GM21515 (cell line): ENCODE data around the gene ZNF593.

Experiments used
- ATAC-seq: cut with Tn5 transposase; IDR thresholded peaks from one replicate; pipeline ENCODE4 v1.9.1; 2021; ENCODE audit not compliant: unreplicated experiment

ZNF593 gene

GRCh38 chr1:26145960-26146294 is 23.8 kb upstream of the ZNF593 start:
- no peak for ATAC-seq

DNA sequence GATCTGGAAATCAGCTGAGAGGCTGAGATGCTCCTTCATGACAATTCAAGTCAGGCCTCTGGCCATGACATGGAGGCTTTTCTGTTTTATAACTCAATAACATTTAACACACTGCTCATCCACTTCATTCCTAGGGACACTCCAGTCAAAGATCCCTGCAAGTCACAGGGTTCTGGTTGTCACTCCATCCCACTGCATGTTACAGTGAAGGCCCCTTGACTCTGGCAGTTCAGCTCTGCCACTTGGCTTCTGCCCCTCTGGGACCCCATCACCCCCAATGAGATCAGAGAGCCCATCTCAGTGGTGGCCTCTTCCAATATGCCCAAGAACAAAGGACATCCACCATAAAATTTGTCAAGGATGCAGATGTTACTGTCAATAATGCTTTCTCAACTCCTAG is 20.8 kb upstream of the ZNF593 start:
- ATAC-seq = no peak

DNA sequence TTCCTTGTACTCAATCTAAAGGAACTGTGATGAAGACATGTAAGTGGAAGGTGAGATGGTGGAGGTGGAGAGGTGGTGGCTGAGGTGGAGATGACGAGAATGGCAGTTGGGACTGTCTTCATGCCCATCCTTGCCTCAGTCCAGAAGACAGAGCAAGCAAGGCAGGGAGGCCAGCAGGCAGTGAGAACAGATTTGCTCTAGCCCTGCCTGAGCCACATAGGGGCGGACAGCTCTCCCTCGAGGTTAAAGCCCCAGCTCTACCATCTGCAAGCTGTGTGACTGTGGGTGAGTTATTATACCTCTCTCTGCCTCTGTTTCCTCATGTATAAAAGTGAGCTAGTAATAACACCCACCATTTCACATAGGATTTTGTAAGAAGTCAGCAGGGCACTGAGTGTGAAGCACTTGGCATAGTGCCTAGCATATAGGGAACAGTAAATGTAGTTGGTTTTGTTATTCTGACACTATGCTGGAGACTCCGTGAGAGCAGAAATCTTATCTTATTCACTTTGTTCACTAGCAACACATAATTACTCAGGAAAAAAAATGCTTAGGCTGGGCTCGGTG is 15.7 kb upstream of the ZNF593 start:
- ATAC-seq = no peak

DNA sequence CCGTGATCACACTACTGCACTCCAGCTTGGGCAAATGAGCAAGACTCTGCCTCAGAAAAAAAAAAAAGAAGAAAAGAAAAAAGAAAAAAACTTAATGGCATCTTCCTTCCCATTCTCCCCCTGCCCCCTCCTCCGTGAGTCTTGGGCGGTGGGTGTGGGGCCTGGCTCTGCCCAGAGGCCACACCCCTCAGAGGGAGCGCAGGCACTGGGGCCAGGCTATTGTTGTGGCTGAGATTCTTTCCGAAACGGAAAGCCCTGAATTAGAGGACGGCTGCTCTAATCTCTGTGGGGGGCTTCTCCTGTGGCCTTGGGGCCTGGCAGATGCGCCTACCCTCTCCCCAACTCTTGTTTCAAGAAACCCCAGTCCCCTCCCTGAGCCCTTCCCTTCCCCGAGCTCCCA is 15.0 kb upstream of the ZNF593 start:
- ATAC-seq = no peak

DNA sequence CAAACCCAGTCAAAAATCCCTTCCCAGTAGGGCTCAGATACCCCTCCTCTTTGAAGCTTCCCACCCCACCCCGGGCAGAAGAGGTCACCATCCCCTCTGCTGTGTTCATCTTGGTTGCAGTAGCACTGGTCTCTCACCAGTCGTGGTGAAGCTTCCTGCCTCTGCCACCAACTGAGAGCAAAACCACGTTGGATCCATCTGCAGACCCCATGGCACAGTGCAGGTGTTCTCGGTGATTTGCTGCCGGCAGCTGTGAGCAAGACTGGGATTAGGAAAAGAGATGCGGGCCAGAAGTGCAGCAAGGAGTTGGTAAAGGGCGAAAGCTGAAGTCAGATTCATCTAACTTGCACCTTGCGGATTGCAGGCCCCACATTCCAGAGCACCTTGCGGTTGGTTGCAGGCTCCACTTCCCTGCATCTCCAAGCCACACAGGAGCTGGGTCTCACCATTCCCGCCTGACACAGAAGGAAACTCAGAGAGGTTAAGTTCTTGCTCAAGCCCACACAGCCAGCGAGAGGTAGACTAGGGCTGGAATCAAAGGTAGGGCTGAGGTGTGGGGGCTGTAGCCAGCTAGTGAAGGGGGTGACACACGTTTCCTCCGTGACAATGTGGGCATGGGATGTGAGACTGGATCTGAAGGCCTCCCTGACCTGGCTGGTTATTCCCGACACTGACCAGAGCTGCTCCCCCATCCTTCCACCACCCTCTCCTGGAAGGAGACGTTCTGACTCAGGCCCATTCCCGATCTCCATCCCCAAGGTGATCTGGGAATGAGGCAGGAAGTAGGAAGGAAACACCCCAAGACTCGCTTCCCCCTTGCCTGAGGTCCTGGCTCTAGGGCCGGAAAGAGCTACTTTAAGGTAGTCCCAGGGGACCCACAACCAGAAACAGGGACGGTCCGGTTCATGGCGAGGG is 14.1 kb upstream of the ZNF593 start:
- no peak for ATAC-seq

DNA sequence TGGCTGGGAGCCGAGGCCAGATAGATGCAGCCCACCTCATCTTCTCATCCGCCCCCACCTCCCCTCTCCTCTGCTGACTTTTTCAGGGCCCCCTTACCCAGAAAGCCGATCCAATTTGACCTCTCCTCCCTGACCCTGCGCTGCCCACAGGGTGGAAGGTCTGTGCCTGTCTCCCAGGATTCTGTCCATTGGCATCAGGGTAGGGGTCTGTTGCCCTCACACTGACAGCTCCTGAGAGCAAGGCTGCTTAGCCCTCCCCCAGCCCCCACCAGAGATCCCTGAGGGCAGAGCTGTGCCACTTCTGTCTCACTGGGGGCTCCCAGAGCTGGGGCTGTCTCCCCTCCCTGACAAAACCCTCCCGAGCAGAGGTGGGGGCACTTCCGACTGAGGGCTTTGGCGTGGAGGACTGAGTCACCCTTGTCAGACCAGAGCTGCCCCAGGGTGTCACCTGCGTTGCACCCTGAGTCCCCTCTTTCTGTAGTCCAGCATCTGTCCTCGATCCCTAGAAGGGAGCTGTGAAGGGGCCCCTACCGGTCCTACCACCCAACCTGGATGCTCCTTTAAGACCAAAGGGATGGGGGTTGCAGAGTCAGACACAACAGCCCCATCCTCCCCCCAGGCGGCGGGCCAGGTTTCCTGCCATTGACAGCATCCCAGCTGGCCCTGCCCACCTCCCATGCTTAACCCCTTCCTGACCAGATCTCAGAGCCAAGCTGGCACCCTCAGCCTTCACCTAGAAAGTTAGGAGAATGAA is 13.2 kb upstream of the ZNF593 start:
- no peak for ATAC-seq

- no peak for ATAC-seq
Measured at GRCh38 chr1:26158271-26158907, 11.3 kb upstream of the ZNF593 start.

GRCh38 chr1:26158908-26159742 is 10.6 kb upstream of the ZNF593 start, which contains the start of gene FAM110D:
TSS of gene FAM110D (plus strand) at chr1:26159079. CDS start at chr1:26161292, 2,213 bp downstream.
- no peak for ATAC-seq

GRCh38 chr1:26159743-26160039 is 10.0 kb upstream of the ZNF593 start:
- no peak for ATAC-seq

- ATAC-seq = no peak
Measured at GRCh38 chr1:26160527-26161414, 8.9 kb upstream of the ZNF593 start.

DNA sequence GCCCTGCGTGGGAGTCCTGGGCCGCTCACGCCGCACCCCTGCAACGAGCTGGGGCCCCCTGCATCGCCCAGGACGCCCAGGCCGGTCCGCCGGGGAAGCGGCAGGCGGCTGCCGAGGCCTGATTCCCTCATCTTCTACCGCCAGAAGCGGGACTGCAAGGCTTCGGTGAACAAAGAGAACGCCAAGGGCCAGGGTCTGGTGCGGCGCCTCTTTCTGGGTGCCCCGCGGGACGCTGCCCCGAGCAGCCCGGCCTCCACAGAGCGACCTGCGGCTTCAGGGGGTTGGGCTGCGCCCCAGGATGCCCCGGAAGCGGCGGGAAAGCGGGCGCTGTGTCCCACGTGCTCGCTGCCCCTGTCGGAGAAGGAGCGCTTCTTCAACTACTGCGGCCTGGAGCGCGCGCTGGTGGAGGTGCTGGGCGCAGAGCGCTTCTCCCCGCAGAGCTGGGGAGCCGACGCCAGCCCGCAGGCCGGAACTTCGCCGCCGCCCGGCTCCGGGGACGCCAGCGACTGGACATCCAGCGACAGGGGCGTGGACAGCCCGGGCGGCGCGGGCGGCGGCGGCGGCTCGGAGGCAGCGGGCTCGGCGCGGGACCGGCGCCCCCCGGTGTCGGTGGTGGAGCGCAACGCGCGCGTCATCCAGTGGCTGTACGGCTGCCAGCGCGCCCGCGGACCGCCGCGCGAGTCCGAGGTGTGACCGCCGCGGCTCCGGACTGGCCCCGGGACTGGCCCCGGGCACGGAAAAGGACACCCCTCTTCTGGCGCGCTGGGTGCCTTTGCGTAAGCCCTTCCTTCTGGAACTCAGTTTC is 8.1 kb upstream of the ZNF593 start:
- ATAC-seq = no peak

- ATAC-seq = no peak
Measured at GRCh38 chr1:26162220-26162709, 7.4 kb upstream of the ZNF593 start.

DNA sequence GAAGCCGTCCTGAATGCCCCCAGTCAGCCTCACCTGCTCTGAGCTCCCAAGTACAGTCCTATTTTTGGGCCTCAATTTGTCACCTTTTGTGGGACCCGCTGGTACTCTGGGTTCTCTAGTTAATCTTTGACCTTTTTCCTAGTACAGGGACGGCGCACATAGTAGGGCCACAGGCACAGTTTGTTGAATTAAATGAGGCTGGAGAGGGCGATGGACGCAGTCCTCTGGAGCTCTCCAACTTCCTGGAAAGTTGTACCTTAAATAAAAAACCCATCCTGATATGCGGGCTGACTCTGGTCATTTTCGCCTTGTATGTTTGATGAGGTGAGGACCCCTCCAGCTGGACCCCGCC is 6.0 kb upstream of the ZNF593 start:
- ATAC-seq = no peak

DNA sequence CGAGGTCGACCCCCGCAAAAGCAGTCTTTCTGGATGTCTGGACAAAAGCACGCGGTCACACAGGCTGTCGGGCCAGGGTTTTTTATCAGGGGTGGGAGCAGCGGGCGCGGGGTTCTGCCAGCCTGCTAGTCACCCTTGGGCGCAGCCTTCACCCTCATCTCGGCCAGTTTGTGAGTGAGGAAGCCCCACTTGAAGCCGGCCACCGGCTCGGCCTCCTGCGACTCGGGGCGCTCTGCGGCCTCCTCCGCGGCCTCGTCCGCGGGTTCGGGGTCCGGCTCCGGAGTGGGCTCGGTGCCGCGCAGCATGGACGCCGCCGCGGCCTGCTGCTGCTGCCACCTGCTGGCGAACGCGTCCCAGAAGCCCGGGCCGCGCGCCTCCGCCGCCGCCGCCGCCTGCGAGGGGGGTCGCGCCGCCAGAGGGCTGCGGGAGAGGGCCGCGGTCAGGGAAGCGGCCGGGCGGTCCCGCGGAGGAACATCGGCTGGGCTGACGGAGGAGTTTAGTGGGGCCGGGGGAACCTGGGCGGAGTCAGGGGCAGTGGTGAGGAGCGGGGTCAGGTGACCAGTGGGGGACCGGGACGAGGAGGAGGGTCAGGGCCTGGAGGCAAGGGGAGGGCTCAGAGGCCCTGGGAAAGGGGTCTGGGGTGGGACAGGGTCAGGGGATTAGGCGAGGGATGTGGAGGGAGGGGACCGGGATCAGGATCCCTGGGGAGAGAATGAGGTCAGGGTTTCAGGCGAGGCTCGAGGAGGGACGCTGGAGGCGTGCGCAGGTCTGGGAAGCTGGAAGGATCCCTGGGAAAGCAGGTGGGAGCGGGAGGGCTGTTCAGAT is 5.5 kb upstream of the ZNF593 start:
- no peak for ATAC-seq

GRCh38 chr1:26164861-26165842 is 4.6 kb upstream of the ZNF593 start:
- no peak for ATAC-seq

GRCh38 chr1:26166719-26167281 is 2.9 kb upstream of the ZNF593 start:
- no peak for ATAC-seq
